HUES64 (cell line): ENCODE results near the gene RNH1.

Experiments
- H3K27ac ChIP-seq: 2 replicates; pipeline ENCODE4 v1.7.0; 2013; ENCODE audit warnings: low read depth, low read length, inconsistent platforms
- H3K27me3 ChIP-seq: 2 replicates; pipeline ENCODE4 v1.6.1; 2013; ENCODE audit warnings: mild to moderate bottlenecking, low read length; ENCODE audit not compliant: insufficient read depth
- H3K36me3 ChIP-seq: 2 replicates; pipeline ENCODE4 v1.6.1; 2013; ENCODE audit warnings: mild to moderate bottlenecking, low read length; ENCODE audit not compliant: insufficient read depth
- H3K4me1 ChIP-seq: 2 replicates; pipeline ENCODE4 v1.6.1; 2013; ENCODE audit warnings: mild to moderate bottlenecking, low read length, moderate library complexity; ENCODE audit not compliant: insufficient read depth
- H3K4me3 ChIP-seq: 2 replicates; pipeline ENCODE4 v1.5.1; 2013; ENCODE audit warnings: mild to moderate bottlenecking, low read length, moderate library complexity
- H3K9ac ChIP-seq: 2 replicates; pipeline ENCODE4 v1.6.1; 2013; ENCODE audit warnings: mild to moderate bottlenecking, low read depth, low read length
- H3K9me3 ChIP-seq: 2 replicates; pipeline ENCODE4 v1.6.1; 2013; ENCODE audit warnings: low read depth, low read length; ENCODE audit not compliant: insufficient read depth
- WGBS: fragments of 150-250, 120-280 bp; methylation state at CpG from one replicate; pipeline ENCODE4 v1.1.7; 2013; ENCODE audit warnings: missing lambda C conversion rate; 5-methylcytosine and 5-hydroxymethylcytosine counted together

The RNH1 gene

GRCh38 chr11:515131-515530 lies 8.1 kb upstream of the RNH1 start:
- WGBS = 96% methylated on average over 6 of the region's 6 CpGs
- Histone ChIP-seq H3K27me3 (no peaks in the 10 kb centered on the region), H3K9me3 (peaks cover 8% of the 10 kb centered on the region; the same call in 1 of the 2 replicates), H3K4me3 (no peak overlapping the region), H3K27ac (no peak overlapping the region), H3K9ac (no peak overlapping the region), H3K36me3 (peaks cover 5% of the 10 kb centered on the region), H3K4me1 (no peaks in the 10 kb centered on the region)

GRCh38 chr11:514606-515005 lies 7.6 kb upstream of the RNH1 start:
- H3K27me3 ChIP-seq = no peaks in the 10 kb centered on the region
- no peak overlapping the region for H3K27ac ChIP-seq
- no peak overlapping the region for H3K9ac ChIP-seq
- peaks cover 8% of the 10 kb centered on the region; the same call in 1 of the 2 replicates for H3K9me3 ChIP-seq
- WGBS = 95% methylated on average over 10 of the region's 10 CpGs
- no peak overlapping the region for H3K4me3 ChIP-seq
- no peaks in the 10 kb centered on the region for H3K4me1 ChIP-seq
- peaks cover 10% of the 10 kb centered on the region for H3K36me3 ChIP-seq

- H3K4me1 ChIP-seq = no peaks in the 10 kb centered on the region
- peaks cover 15% of the 10 kb centered on the region for H3K36me3 ChIP-seq
- H3K27me3 ChIP-seq = no peaks in the 10 kb centered on the region
- 94% methylated on average over 29 of the region's 29 CpGs for WGBS
- peaks cover 8% of the 10 kb centered on the region; the same call in 1 of the 2 replicates for H3K9me3 ChIP-seq
- H3K4me3 ChIP-seq = no peak overlapping the region
- H3K9ac ChIP-seq = no peak overlapping the region
- no peak overlapping the region for H3K27ac ChIP-seq
Measured at GRCh38 chr11:512761-513595, 5.9 kb upstream of the RNH1 start.

- peaks cover 15% of the 10 kb centered on the region for H3K36me3 ChIP-seq
- no peak overlapping the region for H3K27ac ChIP-seq
- no peak overlapping the region for H3K4me3 ChIP-seq
- 93% methylated on average over 5 of the region's 5 CpGs for WGBS
- no peaks in the 10 kb centered on the region for H3K9me3 ChIP-seq
- no peak overlapping the region for H3K9ac ChIP-seq
- peaks cover 5% of the 10 kb centered on the region; the same call in 1 of the 2 replicates for H3K27me3 ChIP-seq
- no peaks in the 10 kb centered on the region for H3K4me1 ChIP-seq
Measured at GRCh38 chr11:508956-509355, 1.9 kb upstream of the RNH1 start.

- H3K36me3 ChIP-seq = peaks cover 13% of the 10 kb centered on the region
- peak overlapping the region; percentile 84 for H3K9ac ChIP-seq
- H3K9me3 ChIP-seq = no peaks in the 10 kb centered on the region
- no peaks in the 10 kb centered on the region for H3K4me1 ChIP-seq
- peak overlapping the region; percentile 84 for H3K4me3 ChIP-seq
- no peak overlapping the region for H3K27ac ChIP-seq
- WGBS = 39% methylated on average over 45 of the region's 45 CpGs
- H3K27me3 ChIP-seq = peaks cover 6% of the 10 kb centered on the region; the same call in 1 of the 2 replicates
Measured at GRCh38 chr11:507727-508515, 879 bp upstream of the RNH1 start.

- peak overlapping the region; percentile 72 for H3K4me3 ChIP-seq
- WGBS = under 1% methylated on average over 71 of the region's 71 CpGs
- H3K9ac ChIP-seq = peak overlapping the region; percentile 92
- no peaks in the 10 kb centered on the region for H3K9me3 ChIP-seq
- H3K4me1 ChIP-seq = no peaks in the 10 kb centered on the region
- peak overlapping the region; percentile 98 for H3K27ac ChIP-seq
- H3K27me3 ChIP-seq = peaks cover 6% of the 10 kb centered on the region; the same call in 1 of the 2 replicates
- peaks cover 16% of the 10 kb centered on the region for H3K36me3 ChIP-seq
Measured at GRCh38 chr11:506238-506994, 626 bp downstream of the RNH1 start.

- 76% methylated on average over 7 of the region's 7 CpGs for WGBS
- Histone ChIP-seq H3K9ac (0 out of 2 replicates have a peak overlapping the region, but pooled peaks have one; percentile 39), H3K27ac (no peak overlapping the region), H3K36me3 (peaks cover 23% of the 10 kb centered on the region), H3K4me3 (peak overlapping the region; percentile 72), H3K4me1 (no peaks in the 10 kb centered on the region), H3K27me3 (peaks cover 6% of the 10 kb centered on the region; the same call in 1 of the 2 replicates), H3K9me3 (no peaks in the 10 kb centered on the region)
Measured at GRCh38 chr11:504994-505344, 2.1 kb downstream of the RNH1 start.

- WGBS = 23% methylated on average over 72 of the region's 72 CpGs
- no peaks in the 10 kb centered on the region for H3K4me1 ChIP-seq
- H3K9me3 ChIP-seq = no peaks in the 10 kb centered on the region
- H3K36me3 ChIP-seq = peaks cover 25% of the 10 kb centered on the region
- peak overlapping the region; percentile 39; the same call in 1 of the 2 replicates for H3K9ac ChIP-seq
- peaks cover 6% of the 10 kb centered on the region; the same call in 1 of the 2 replicates for H3K27me3 ChIP-seq
- H3K27ac ChIP-seq = no peak overlapping the region
- H3K4me3 ChIP-seq = peak overlapping the region; percentile 72
Measured at GRCh38 chr11:504053-504993, 2.7 kb downstream of the RNH1 start.

- no peaks in the 10 kb centered on the region for H3K9me3 ChIP-seq
- H3K36me3 ChIP-seq = peaks cover 30% of the 10 kb centered on the region
- H3K4me1 ChIP-seq = no peaks in the 10 kb centered on the region
- WGBS = 92% methylated on average over 24 of the region's 24 CpGs
- H3K27me3 ChIP-seq = peaks cover 6% of the 10 kb centered on the region; the same call in 1 of the 2 replicates
- no peak overlapping the region for H3K27ac ChIP-seq
- peak overlapping the region; percentile 72; the same call in 1 of the 2 replicates for H3K4me3 ChIP-seq
- no peak overlapping the region for H3K9ac ChIP-seq
Measured at GRCh38 chr11:503179-503981, 3.7 kb downstream of the RNH1 start.
